Stimulated activated naive CD8-positive, alpha-beta T cell treated with anti-CD3 and anti-CD28 coated beads, Interleukin-15, amount 100 ng/mL, for 72 hours (primary cell): ENCODE measurements around the gene RABL6.
A peak's percentile ranks its signal among the peaks of the same experiment; 100 is the strongest.
"Not testable (repeated sequence)": the region's sequence is repeated elsewhere in the genome, so short reads cannot be mapped to it uniquely, and the experiment has no call there.

ENCODE experiments used
- ATAC-seq: fragments of 150-1000 bp; cut with Tn5 transposase; 2 replicates; pipeline ENCODE4 v1.10.0; 2021; ENCODE audit warnings: mild to moderate bottlenecking, moderate library complexity
- DNase-seq, 2 donors: peaks; one replicate each; pipeline ENCODE4 v3.0.0; 2021 to 2022
- H3K27ac Mint-ChIP-seq, 2 donors: one replicate each; pipeline ENCODE4 v1.8.0; 2022; ENCODE audit warnings: mild to moderate bottlenecking in 2 of 2, mixed read lengths in 2 of 2, moderate library complexity in 2 of 2
- H3K27me3 Mint-ChIP-seq: one replicate; pipeline ENCODE4 v1.8.0; 2022; ENCODE audit warnings: mixed read lengths
- H3K4me1 Mint-ChIP-seq: one replicate; pipeline ENCODE4 v1.8.0; 2022; ENCODE audit warnings: mild to moderate bottlenecking, mixed read lengths
- H3K4me3 Mint-ChIP-seq, 2 donors: one replicate each; pipeline ENCODE4 v1.8.0; 2022; ENCODE audit warnings: mild to moderate bottlenecking in 2 of 2, mixed read lengths in 2 of 2, moderate library complexity in 1 of 2
- H3K9me3 Mint-ChIP-seq, 2 donors: one replicate each; pipeline ENCODE4 v1.8.0; 2022; ENCODE audit warnings: mixed read lengths in 2 of 2

RABL6 gene

GRCh38 chr9:136807281-136808074 lies at the start of gene RABL6:
Gene RABL6, plus strand, starts transcription at chr9:136807948. Its CDS starts 249 bp downstream, at chr9:136808197.
- H3K4me1 Mint-ChIP-seq: peaks cover 43% of the 10 kb centered on the region
- H3K9me3 Mint-ChIP-seq: no peaks in the 10 kb centered on the region
- peak within 1 kb of the TSS; percentile 85 to 92 for H3K27ac Mint-ChIP-seq
- peak; percentile 88 for ATAC-seq
- H3K4me3 Mint-ChIP-seq: peak within 1 kb of the TSS; percentile 88 to 93
- H3K27me3 Mint-ChIP-seq: no peaks in the 10 kb centered on the region
- DNase-seq: peak; percentile 82 to 86

GRCh38 chr9:136759001-136759400 lies 48.7 kb upstream of the RABL6 start:
- DNase-seq: no peak
- peak; percentile 41 for ATAC-seq
- Mint-ChIP-seq H3K9me3 (peaks cover 4 to 15% of the 10 kb centered on the region in 2 donors), H3K4me3 (no peak overlapping the region), H3K27ac (no peak overlapping the region), H3K27me3 (peaks cover 36% of the 10 kb centered on the region), H3K4me1 (peaks cover 9% of the 10 kb centered on the region)

- H3K4me1 Mint-ChIP-seq: peaks cover 9% of the 10 kb centered on the region
- no peak overlapping the region for H3K4me3 Mint-ChIP-seq
- H3K9me3 Mint-ChIP-seq: peaks cover 4 to 15% of the 10 kb centered on the region in 2 donors
- H3K27me3 Mint-ChIP-seq: peaks cover 37% of the 10 kb centered on the region
- ATAC-seq (no peak), DNase-seq (no peak)
- no peak overlapping the region for H3K27ac Mint-ChIP-seq
Observed at GRCh38 chr9:136759436-136760325, 48.1 kb upstream of the RABL6 start.

- peaks cover 9% of the 10 kb centered on the region for H3K4me1 Mint-ChIP-seq
- no peak for ATAC-seq
- DNase-seq: no peak
Observed at GRCh38 chr9:136760424-136760823, 47.3 kb upstream of the RABL6 start.

GRCh38 chr9:136760834-136761544 lies 46.8 kb upstream of the RABL6 start:
- peaks cover 14% of the 10 kb centered on the region for H3K4me1 Mint-ChIP-seq
- not testable (repeated sequence) for DNase-seq, H3K4me3 Mint-ChIP-seq, H3K9me3 Mint-ChIP-seq, H3K27ac Mint-ChIP-seq
- peaks cover 38% of the 10 kb centered on the region for H3K27me3 Mint-ChIP-seq
- peak; percentile 42 for ATAC-seq

More at GRCh38 chr9:136760424-136760823, 47.3 kb upstream of the RABL6 start:
- peaks cover 3 to 12% of the 10 kb centered on the region in 2 donors for H3K9me3 Mint-ChIP-seq
- peaks cover 38% of the 10 kb centered on the region for H3K27me3 Mint-ChIP-seq
- no peak overlapping the region for H3K27ac Mint-ChIP-seq
- H3K4me3 Mint-ChIP-seq: no peak overlapping the region

GRCh38 chr9:136761545-136761981 lies 46.2 kb upstream of the RABL6 start:
- peaks cover 0 to under 1% of the 10 kb centered on the region in 2 donors for H3K9me3 Mint-ChIP-seq
- peaks cover 20% of the 10 kb centered on the region for H3K4me1 Mint-ChIP-seq
- ATAC-seq: no peak
- no peak for DNase-seq
- H3K27ac Mint-ChIP-seq: no peak overlapping the region
- H3K27me3 Mint-ChIP-seq: peaks cover 34% of the 10 kb centered on the region
- H3K4me3 Mint-ChIP-seq: no peak overlapping the region

GRCh38 chr9:136762221-136762691 lies 45.5 kb upstream of the RABL6 start:
- no peak for DNase-seq
- Mint-ChIP-seq H3K4me1 (peaks cover 27% of the 10 kb centered on the region), H3K27ac (no peak overlapping the region), H3K9me3 (no peaks in the 10 kb centered on the region), H3K27me3 (peaks cover 38% of the 10 kb centered on the region), H3K4me3 (no peak overlapping the region)
- no peak for ATAC-seq

GRCh38 chr9:136762915-136763648 lies 44.7 kb upstream of the RABL6 start:
- no peak for ATAC-seq
- Mint-ChIP-seq H3K4me3 (no peak overlapping the region), H3K4me1 (peaks cover 28% of the 10 kb centered on the region), H3K27me3 (peaks cover 46% of the 10 kb centered on the region), H3K9me3 (no peaks in the 10 kb centered on the region), H3K27ac (no peak overlapping the region)
- no peak for DNase-seq

GRCh38 chr9:136763649-136764035 lies 44.1 kb upstream of the RABL6 start:
- Mint-ChIP-seq H3K27me3 (peaks cover 50% of the 10 kb centered on the region), H3K27ac (no peak overlapping the region), H3K4me1 (peaks cover 28% of the 10 kb centered on the region), H3K9me3 (no peaks in the 10 kb centered on the region), H3K4me3 (no peak overlapping the region)
- no peak for ATAC-seq
- DNase-seq: no peak

GRCh38 chr9:136764301-136764891 lies 43.4 kb upstream of the RABL6 start, which contains the start of gene LCN15:
Gene LCN15, minus strand, starts transcription at chr9:136764518. Its CDS starts 30 bp downstream, at chr9:136764488.
- Mint-ChIP-seq H3K4me3 (no peak within 1 kb of the TSS), H3K27ac (no peak within 1 kb of the TSS), H3K4me1 (peaks cover 28% of the 10 kb centered on the region), H3K27me3 (peaks cover 50% of the 10 kb centered on the region), H3K9me3 (no peaks in the 10 kb centered on the region)
- DNase-seq: no peak
- ATAC-seq: no peak

- H3K4me3 Mint-ChIP-seq: no peak overlapping the region
- no peaks in the 10 kb centered on the region for H3K9me3 Mint-ChIP-seq
- H3K27ac Mint-ChIP-seq: no peak overlapping the region
- peaks cover 33% of the 10 kb centered on the region for H3K4me1 Mint-ChIP-seq
- DNase-seq (no peak), ATAC-seq (no peak)
- H3K27me3 Mint-ChIP-seq: peaks cover 52% of the 10 kb centered on the region
Observed at GRCh38 chr9:136765041-136765440, 42.7 kb upstream of the RABL6 start.

GRCh38 chr9:136765745-136766409 lies 41.9 kb upstream of the RABL6 start:
- not testable (repeated sequence) for H3K9me3 Mint-ChIP-seq, ATAC-seq, DNase-seq
- peaks cover 51% of the 10 kb centered on the region for H3K27me3 Mint-ChIP-seq
- H3K27ac Mint-ChIP-seq: peak overlapping the region in 1 of 2 donors; percentile 59
- H3K4me3 Mint-ChIP-seq: peak overlapping the region in 1 of 2 donors; percentile 26
- peaks cover 30% of the 10 kb centered on the region for H3K4me1 Mint-ChIP-seq

GRCh38 chr9:136766410-136767120 lies 41.2 kb upstream of the RABL6 start:
- DNase-seq: peak; percentile 43 to 71
- H3K27ac Mint-ChIP-seq: peak overlapping the region; percentile 35 to 89
- peaks cover 55% of the 10 kb centered on the region for H3K27me3 Mint-ChIP-seq
- H3K4me3 Mint-ChIP-seq: peak overlapping the region; percentile 35 to 46
- not testable (repeated sequence) for H3K9me3 Mint-ChIP-seq
- peak; percentile 61 for ATAC-seq
- H3K4me1 Mint-ChIP-seq: peaks cover 25% of the 10 kb centered on the region
